ENCODE data around the gene RPP25. TPM values are rescaled to one million over a fixed set of nuclear protein-coding genes. Genes with fewer than 3 reads are reported as not detected.

The RPP25 gene
- total and polyA plus RNA-seq, 10 of the 15 experiments (the other 5 are each of a cell fraction or from before 2014, with no cell fraction given): 0.41 to 10.8 (median 4.7) TPM

DNA sequence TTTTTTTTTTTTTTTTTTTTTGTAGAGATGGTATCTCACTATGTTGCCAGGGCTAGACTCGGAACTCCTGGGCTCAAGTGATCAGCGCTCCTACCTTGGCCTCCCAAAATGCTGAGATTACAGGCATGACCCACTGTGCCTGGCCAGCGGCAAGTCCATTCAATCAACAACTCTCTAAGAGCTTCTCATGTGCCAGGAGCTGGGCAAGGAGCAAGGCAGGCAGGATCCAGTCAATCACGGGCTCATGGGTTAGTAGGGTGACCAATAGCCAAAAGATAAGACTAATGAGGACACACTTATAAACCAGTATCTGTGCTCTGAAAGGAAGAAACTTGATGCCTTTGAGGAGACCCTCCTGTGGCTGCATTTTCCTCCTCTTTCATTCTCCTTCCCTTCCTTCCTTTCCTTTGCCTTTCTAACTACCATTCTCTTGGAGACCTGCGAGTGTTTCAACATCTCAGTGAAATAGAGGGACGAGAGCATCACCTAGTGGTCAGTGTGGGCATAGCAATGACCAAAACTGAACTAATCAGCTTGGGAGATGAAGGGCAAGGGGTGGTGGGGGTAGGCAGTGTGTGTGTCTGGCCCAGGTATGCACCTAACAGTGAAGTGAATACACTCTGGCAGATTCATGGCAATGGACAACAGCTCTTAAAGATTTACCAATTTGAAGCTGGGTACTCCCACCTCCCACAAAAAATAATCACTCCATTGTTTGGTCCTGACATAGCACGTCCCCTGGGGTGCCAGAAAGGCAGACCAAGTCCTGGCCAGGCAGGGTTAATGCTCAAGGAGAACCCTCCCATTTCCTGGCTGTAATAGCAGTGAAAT lies 6.3 kb downstream of the RPP25 start:
- no peak overlapping the region for H3K4me3 ChIP-seq
- no peaks in the 10 kb centered on the region for H3K27me3 ChIP-seq (replicated peaks in 1 of 2; ENCODE audit: control insufficient read depth in 2 of 2, insufficient read depth in 2 of 2, low read length in 1 of 2)
- ChIA-PET RAD21 (ENCODE audit: unreplicated experiment) (interaction anchor here (0.6 to 7.2 kb wide), 18 partner anchors 10 to 566 kb away, joined by 3 to 50 read pairs (median 3); partner anchors contain the start of genes FAM219B and ULK3), SMC1A (ENCODE audit: uncharacterized antibody, unreplicated experiment) (interaction anchor here (0.6 to 8.1 kb wide), 19 partner anchors 10 to 316 kb away, joined by 3 to 82 read pairs (median 4); partner anchors contain the start of gene FAM219B), CTCF (interaction anchor here (0.6 to 6.4 kb wide), 40 partner anchors 8 to 501 kb away, joined by 3 to 117 read pairs (median 4); partner anchors contain the start of genes FAM219B, SCAMP5 and SIN3A), POLR2A (interaction anchor here (0.8 to 1.7 kb wide), 5 partner anchors 8 to 181 kb away, joined by 3 to 4 read pairs (median 4); no protein-coding TSS in a partner anchor)
- no peaks in the 10 kb centered on the region for H3K79me2 ChIP-seq (ENCODE audit: control insufficient read depth, insufficient read depth, low read length)
- DNase-seq (ENCODE audit: low read depth, low spot score) (peak; percentile 53), ATAC-seq (peak; percentile 93), FAIRE-seq (peak; percentile 95)
- H3K27ac ChIP-seq (ENCODE audit: control insufficient read depth, insufficient read depth): no peak overlapping the region
- no peak overlapping the region for H3K4me2 ChIP-seq (ENCODE audit: control insufficient read depth, insufficient read depth)
- H4K20me1 ChIP-seq (ENCODE audit: control insufficient read depth, insufficient read depth): no peaks in the 10 kb centered on the region
- in situ Hi-C loops (cut with MboI): no loop called here
- no peak overlapping the region for H2AFZ ChIP-seq (ENCODE audit: control insufficient read depth, low read depth, low read length)
- intact Hi-C loops (cut with micrococcal nuclease; ENCODE audit: unreplicated experiment): loop anchor here (1.0 to 2.0 kb wide), 4 partner anchors 39 to 315 kb away; no protein-coding TSS in a partner anchor
- H3K9me3 ChIP-seq (replicated peaks; ENCODE audit: control insufficient read depth, insufficient read depth, low read length): no peaks in the 10 kb centered on the region
- no peaks in the 10 kb centered on the region for H3K36me3 ChIP-seq (ENCODE audit: control insufficient read depth in 2 of 2, insufficient read depth in 2 of 2, low read length in 1 of 2)
- H3K4me1 ChIP-seq (ENCODE audit: control insufficient read depth, insufficient read depth, low read length): no peaks in the 10 kb centered on the region; the same call in none of the 2 replicates
- no peak overlapping the region for H3K9ac ChIP-seq (ENCODE audit: control insufficient read depth, insufficient read depth, low read length)
- 46% methylated on average over 6 of the region's 7 CpGs for WGBS (ENCODE audit: insufficient coverage, insufficient replicate concordance, low lambda C conversion rate, missing lambda C conversion rate)
- BruUV-seq (replicated peaks): no TSS peak
- TF ChIP-seq SUPT20H (IDR thresholded peaks at IDR 0.05; ENCODE audit: borderline replicate concordance, control insufficient read depth, low read depth, low read length) (no peak), MXI1 (IDR thresholded peaks at IDR 0.05; ENCODE audit: low read depth, low read length) (0 out of 2 replicates have a peak, but pooled peaks have one; percentile 36), RELA (IDR thresholded peaks at IDR 0.05; ENCODE audit: borderline replicate concordance, partially characterized antibody) (peak; percentile 57), YY1 (IDR thresholded peaks at IDR 0.05; ENCODE audit: low read depth, low read length) (0 out of 2 replicates have a peak, but pooled peaks have one; percentile 50), IKZF1 (conservative IDR thresholded peaks at IDR 0.05) (no peak), SMARCA5 (IDR thresholded peaks at IDR 0.05) (peak; percentile 20; the same call in 1 of the 2 replicates), SMAD1 (IDR thresholded peaks at IDR 0.05; ENCODE audit: low read depth, partially characterized antibody) (no peak), SMC3 (IDR thresholded peaks at IDR 0.05; ENCODE audit: borderline replicate concordance, low read length) (peak; percentile 86), NR2C2 (IDR thresholded peaks at IDR 0.05; ENCODE audit: borderline replicate concordance, control insufficient read depth, insufficient read length, low read depth) (no peak), PAX5 (IDR thresholded peaks at IDR 0.05; ENCODE audit: borderline replicate concordance, low read depth, low read length) (no peak), RFX5 (IDR thresholded peaks at IDR 0.05; ENCODE audit: low read depth, low read length) (no peak)
- TF ChIP-seq, protein P1, sequence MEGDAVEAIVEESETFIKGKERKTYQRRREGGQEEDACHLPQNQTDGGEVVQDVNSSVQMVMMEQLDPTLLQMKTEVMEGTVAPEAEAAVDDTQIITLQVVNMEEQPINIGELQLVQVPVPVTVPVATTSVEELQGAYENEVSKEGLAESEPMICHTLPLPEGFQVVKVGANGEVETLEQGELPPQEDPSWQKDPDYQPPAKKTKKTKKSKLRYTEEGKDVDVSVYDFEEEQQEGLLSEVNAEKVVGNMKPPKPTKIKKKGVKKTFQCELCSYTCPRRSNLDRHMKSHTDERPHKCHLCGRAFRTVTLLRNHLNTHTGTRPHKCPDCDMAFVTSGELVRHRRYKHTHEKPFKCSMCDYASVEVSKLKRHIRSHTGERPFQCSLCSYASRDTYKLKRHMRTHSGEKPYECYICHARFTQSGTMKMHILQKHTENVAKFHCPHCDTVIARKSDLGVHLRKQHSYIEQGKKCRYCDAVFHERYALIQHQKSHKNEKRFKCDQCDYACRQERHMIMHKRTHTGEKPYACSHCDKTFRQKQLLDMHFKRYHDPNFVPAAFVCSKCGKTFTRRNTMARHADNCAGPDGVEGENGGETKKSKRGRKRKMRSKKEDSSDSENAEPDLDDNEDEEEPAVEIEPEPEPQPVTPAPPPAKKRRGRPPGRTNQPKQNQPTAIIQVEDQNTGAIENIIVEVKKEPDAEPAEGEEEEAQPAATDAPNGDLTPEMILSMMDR (IDR thresholded peaks at IDR 0.05 in 2 of 3, conservative IDR thresholded peaks at IDR 0.05 in 1 of 3; ENCODE audit: control insufficient read depth in 2 of 3, extremely low read depth in 1 of 3, insufficient read depth in 1 of 3, low read depth in 3 of 3, low read length in 3 of 3): peak; percentile 99 to 100 (median 99); a peak in 5 of 6 replicates
- TF ChIP-seq, protein P2, sequence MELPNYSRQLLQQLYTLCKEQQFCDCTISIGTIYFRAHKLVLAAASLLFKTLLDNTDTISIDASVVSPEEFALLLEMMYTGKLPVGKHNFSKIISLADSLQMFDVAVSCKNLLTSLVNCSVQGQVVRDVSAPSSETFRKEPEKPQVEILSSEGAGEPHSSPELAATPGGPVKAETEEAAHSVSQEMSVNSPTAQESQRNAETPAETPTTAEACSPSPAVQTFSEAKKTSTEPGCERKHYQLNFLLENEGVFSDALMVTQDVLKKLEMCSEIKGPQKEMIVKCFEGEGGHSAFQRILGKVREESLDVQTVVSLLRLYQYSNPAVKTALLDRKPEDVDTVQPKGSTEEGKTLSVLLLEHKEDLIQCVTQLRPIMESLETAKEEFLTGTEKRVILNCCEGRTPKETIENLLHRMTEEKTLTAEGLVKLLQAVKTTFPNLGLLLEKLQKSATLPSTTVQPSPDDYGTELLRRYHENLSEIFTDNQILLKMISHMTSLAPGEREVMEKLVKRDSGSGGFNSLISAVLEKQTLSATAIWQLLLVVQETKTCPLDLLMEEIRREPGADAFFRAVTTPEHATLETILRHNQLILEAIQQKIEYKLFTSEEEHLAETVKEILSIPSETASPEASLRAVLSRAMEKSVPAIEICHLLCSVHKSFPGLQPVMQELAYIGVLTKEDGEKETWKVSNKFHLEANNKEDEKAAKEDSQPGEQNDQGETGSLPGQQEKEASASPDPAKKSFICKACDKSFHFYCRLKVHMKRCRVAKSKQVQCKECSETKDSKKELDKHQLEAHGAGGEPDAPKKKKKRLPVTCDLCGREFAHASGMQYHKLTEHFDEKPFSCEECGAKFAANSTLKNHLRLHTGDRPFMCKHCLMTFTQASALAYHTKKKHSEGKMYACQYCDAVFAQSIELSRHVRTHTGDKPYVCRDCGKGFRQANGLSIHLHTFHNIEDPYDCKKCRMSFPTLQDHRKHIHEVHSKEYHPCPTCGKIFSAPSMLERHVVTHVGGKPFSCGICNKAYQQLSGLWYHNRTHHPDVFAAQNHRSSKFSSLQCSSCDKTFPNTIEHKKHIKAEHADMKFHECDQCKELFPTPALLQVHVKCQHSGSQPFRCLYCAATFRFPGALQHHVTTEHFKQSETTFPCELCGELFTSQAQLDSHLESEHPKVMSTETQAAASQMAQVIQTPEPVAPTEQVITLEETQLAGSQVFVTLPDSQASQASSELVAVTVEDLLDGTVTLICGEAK (IDR thresholded peaks at IDR 0.05; ENCODE audit: borderline replicate concordance): no peak
- TF ChIP-seq, protein P3, sequence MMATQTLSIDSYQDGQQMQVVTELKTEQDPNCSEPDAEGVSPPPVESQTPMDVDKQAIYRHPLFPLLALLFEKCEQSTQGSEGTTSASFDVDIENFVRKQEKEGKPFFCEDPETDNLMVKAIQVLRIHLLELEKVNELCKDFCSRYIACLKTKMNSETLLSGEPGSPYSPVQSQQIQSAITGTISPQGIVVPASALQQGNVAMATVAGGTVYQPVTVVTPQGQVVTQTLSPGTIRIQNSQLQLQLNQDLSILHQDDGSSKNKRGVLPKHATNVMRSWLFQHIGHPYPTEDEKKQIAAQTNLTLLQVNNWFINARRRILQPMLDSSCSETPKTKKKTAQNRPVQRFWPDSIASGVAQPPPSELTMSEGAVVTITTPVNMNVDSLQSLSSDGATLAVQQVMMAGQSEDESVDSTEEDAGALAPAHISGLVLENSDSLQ (IDR thresholded peaks at IDR 0.05): peak; percentile 31

All from GM12878 (cell line).